ENCODE data around the gene PAQR9.

DNA sequence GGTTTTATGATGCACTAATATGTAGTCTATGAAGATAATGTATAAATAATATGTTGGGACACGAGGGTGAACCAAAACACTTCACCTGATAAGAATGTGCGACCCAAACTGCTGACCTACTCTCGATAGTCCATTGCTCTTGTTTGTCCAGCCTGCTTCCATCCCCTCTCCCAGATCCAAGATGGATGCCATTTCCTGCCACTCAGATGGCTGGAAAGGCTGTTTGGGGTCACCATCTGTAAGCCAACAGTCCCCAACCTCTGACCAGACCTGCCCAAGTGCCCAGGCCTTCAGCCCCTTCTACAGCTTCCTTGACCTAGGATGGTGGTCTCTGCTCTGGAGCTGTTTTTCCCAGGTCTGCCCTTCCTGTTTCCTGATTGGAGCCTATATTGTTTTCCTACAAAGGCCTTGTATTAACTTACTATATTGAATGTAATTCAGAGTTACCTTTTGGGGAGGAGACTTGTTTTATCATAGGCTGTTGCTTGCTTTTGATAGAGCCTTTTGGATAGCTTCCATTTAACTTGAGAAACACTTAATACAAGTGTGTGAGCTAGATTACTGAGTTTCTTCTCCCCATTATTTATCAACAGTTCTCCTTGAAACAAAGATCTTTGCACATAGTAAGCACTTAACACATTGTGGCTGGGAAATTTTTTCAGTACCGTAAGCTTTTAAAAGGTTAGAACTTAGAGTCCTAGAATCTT lies 5.0 kb upstream of the PAQR9 start:
- TF ChIP-seq POLR2AphosphoS5 (IDR thresholded peaks at IDR 0.05; ENCODE audit: low read depth, low read length) (no peak), PAX5 (IDR thresholded peaks at IDR 0.05; ENCODE audit: insufficient read depth, low read length, severe bottlenecking) (no peak)

Data from GM12891 (cell line).